ENCODE data around the gene LYSMD1. TPM values are rescaled to one million over a fixed set of nuclear protein-coding genes. Genes with fewer than 3 reads are reported as not detected.
"Not testable (repeated sequence)": the region's sequence is repeated elsewhere in the genome, so short reads cannot be mapped to it uniquely, and the experiment has no call there.

The LYSMD1 gene
- total RNA-seq, result 5.8 and 7.5 TPM in 2 replicates

GRCh38 chr1:151165738-151166504 lies at the start of gene LYSMD1, which contains the start of gene SCNM1:
Gene LYSMD1 (minus strand): TSS chr1:151165902. CDS start chr1:151165258, 644 bp downstream.
Gene SCNM1 (plus strand): TSS chr1:151166144. CDS start chr1:151166153, 9 bp downstream.
- DNase-seq (ENCODE audit: low read depth), result peak; percentile 96

- DNase-seq (ENCODE audit: low read depth), result no peak
These were observed 47.9 kb upstream of the LYSMD1 start for GRCh38 chr1:151213560-151213959.

- DNase-seq (ENCODE audit: low read depth), result peak; percentile 40
These were observed 46.4 kb upstream of the LYSMD1 start for GRCh38 chr1:151211972-151212705.

- DNase-seq (ENCODE audit: low read depth), result peak; percentile 45
These were observed 45.1 kb upstream of the LYSMD1 start for GRCh38 chr1:151210830-151211229.

GRCh38 chr1:151205381-151205965 lies 39.8 kb upstream of the LYSMD1 start:
- not testable (repeated sequence) for DNase-seq (ENCODE audit: low read depth)

- peak; percentile 94 for DNase-seq (ENCODE audit: low read depth)
These were observed 34.3 kb upstream of the LYSMD1 start for GRCh38 chr1:151199873-151200581.

GRCh38 chr1:151198254-151199127 lies 32.8 kb upstream of the LYSMD1 start, which contains the start of gene PIP5K1A:
Gene PIP5K1A (plus strand): TSS chr1:151198552. CDS start chr1:151198997, 445 bp downstream.
- peak; percentile 96 for DNase-seq (ENCODE audit: low read depth)

- no peak for DNase-seq (ENCODE audit: low read depth)
These were observed 32.2 kb upstream of the LYSMD1 start for GRCh38 chr1:151197863-151198253.

GRCh38 chr1:151196292-151196800 lies 30.6 kb upstream of the LYSMD1 start:
- DNase-seq (ENCODE audit: low read depth), result peak; percentile 92

GRCh38 chr1:151194894-151195594 lies 29.3 kb upstream of the LYSMD1 start:
- peak; percentile 95 for DNase-seq (ENCODE audit: low read depth)

GRCh38 chr1:151193856-151194255 lies 28.2 kb upstream of the LYSMD1 start:
- DNase-seq (ENCODE audit: low read depth), result no peak

GRCh38 chr1:151193304-151193703 lies 27.6 kb upstream of the LYSMD1 start:
- DNase-seq (ENCODE audit: low read depth), result no peak

GRCh38 chr1:151192047-151192446 lies 26.3 kb upstream of the LYSMD1 start:
- no peak for DNase-seq (ENCODE audit: low read depth)

GRCh38 chr1:151189637-151190445 lies 24.1 kb upstream of the LYSMD1 start, which contains the start of gene VPS72:
Gene VPS72 (minus strand): TSS chr1:151190197. CDS start chr1:151190121, 76 bp downstream.
- peak; percentile 83 for DNase-seq (ENCODE audit: low read depth)

- DNase-seq (ENCODE audit: low read depth), result not testable (repeated sequence)
These were observed 23.0 kb upstream of the LYSMD1 start for GRCh38 chr1:151188667-151189066.

- DNase-seq (ENCODE audit: low read depth), result no peak
These were observed 21.5 kb upstream of the LYSMD1 start for GRCh38 chr1:151187205-151187604.

- no peak for DNase-seq (ENCODE audit: low read depth)
These were observed 18.5 kb upstream of the LYSMD1 start for GRCh38 chr1:151184211-151184610.

GRCh38 chr1:151176514-151177045 lies 10.9 kb upstream of the LYSMD1 start:
- DNase-seq (ENCODE audit: low read depth), result no peak

GRCh38 chr1:151175863-151176262 lies 10.2 kb upstream of the LYSMD1 start, which contains the start of gene TMOD4:
Gene TMOD4 (minus strand): TSS chr1:151175981. CDS start chr1:151174875, 1,106 bp downstream.
- no peak for DNase-seq (ENCODE audit: low read depth)

All from renal cortical epithelial cell (primary cell).